ENCODE results near the gene CPT1A. TPM values are rescaled to one million over a fixed set of nuclear protein-coding genes. Genes with fewer than 3 reads are reported as not detected.

CPT1A gene
- total RNA-seq, 1 experiment from 2014 or later, result 153 TPM

- H3K9me3 ChIP-seq (ENCODE audit: control insufficient read depth, insufficient read depth, low read depth, low read length), result no peaks in the 10 kb centered on the region
- H3K36me3 ChIP-seq (ENCODE audit: control insufficient read depth, insufficient read depth, low read length), result peaks cover 10% of the 10 kb centered on the region
- no peak for DNase-seq (ENCODE audit: low read depth, low spot score)
- intact Hi-C loops (cut with micrococcal nuclease; ENCODE audit: unreplicated experiment) (no loop called here), in situ Hi-C loops (cut with HindIII; ENCODE audit: low pct_unique_long_range_greater_than_20kb, low sequenced_read_pairs) (no loop called here)
- no peak overlapping the region for H3K27ac ChIP-seq (ENCODE audit: low read length)
- H3K4me1 ChIP-seq (ENCODE audit: control insufficient read depth, insufficient read depth, low read length), result no peaks in the 10 kb centered on the region
- H3K27me3 ChIP-seq (ENCODE audit: control insufficient read depth, insufficient read depth, low read length), result no peaks in the 10 kb centered on the region
- H3K4me3 ChIP-seq (ENCODE audit: low read depth in 2 of 2, low read length in 2 of 2), result no peak overlapping the region
- ATAC-seq, result no peak
- POLR2A ChIA-PET, result no interaction called here
- TF ChIP-seq REST (IDR thresholded peaks at IDR 0.05; ENCODE audit: insufficient read depth in 1 of 2, low read depth in 2 of 2, low read length in 1 of 2) (no peak), TCF7L2 (IDR thresholded peaks at IDR 0.05; ENCODE audit: low read depth, low read length) (no peak), POLR2AphosphoS5 (IDR thresholded peaks at IDR 0.05; ENCODE audit: low read depth, low read length) (no peak), CTCF (IDR thresholded peaks at IDR 0.05) (no peak), SIN3A (IDR thresholded peaks at IDR 0.05; ENCODE audit: borderline replicate concordance, insufficient read depth, low read depth, low read length) (no peak)
- CTCF ChIA-PET, result no interaction called here
- BruUV-seq (replicated peaks), result no TSS peak
Measured at GRCh38 chr11:68784653-68785052, 57.1 kb downstream of the CPT1A start.

GRCh38 chr11:68783216-68783821 lies 58.4 kb downstream of the CPT1A start:
- TF ChIP-seq CTCF (IDR thresholded peaks at IDR 0.05) (no peak), TCF7L2 (IDR thresholded peaks at IDR 0.05; ENCODE audit: low read depth, low read length) (no peak), REST (IDR thresholded peaks at IDR 0.05; ENCODE audit: insufficient read depth in 1 of 2, low read depth in 2 of 2, low read length in 1 of 2) (no peak), POLR2AphosphoS5 (IDR thresholded peaks at IDR 0.05; ENCODE audit: low read depth, low read length) (no peak), SIN3A (IDR thresholded peaks at IDR 0.05; ENCODE audit: borderline replicate concordance, insufficient read depth, low read depth, low read length) (no peak)
- Histone ChIP-seq H3K4me3 (ENCODE audit: low read depth in 2 of 2, low read length in 2 of 2) (no peak overlapping the region), H3K4me1 (ENCODE audit: control insufficient read depth, insufficient read depth, low read length) (no peaks in the 10 kb centered on the region), H3K27ac (ENCODE audit: low read length) (no peak overlapping the region), H3K27me3 (ENCODE audit: control insufficient read depth, insufficient read depth, low read length) (no peaks in the 10 kb centered on the region), H3K36me3 (ENCODE audit: control insufficient read depth, insufficient read depth, low read length) (peaks cover 8% of the 10 kb centered on the region; the same call in 1 of the 2 replicates), H3K9me3 (ENCODE audit: control insufficient read depth, insufficient read depth, low read depth, low read length) (no peaks in the 10 kb centered on the region)
- ChIA-PET CTCF (no interaction called here), POLR2A (no interaction called here)
- no peak for ATAC-seq
- intact Hi-C loops (cut with micrococcal nuclease; ENCODE audit: unreplicated experiment), result no loop called here
- DNase-seq (ENCODE audit: low read depth, low spot score), result no peak
- BruUV-seq (replicated peaks), result no TSS peak
- in situ Hi-C loops (cut with HindIII; ENCODE audit: low pct_unique_long_range_greater_than_20kb, low sequenced_read_pairs), result no loop called here
